ENCODE data around the gene ENPP4. TPM values are rescaled to one million over a fixed set of nuclear protein-coding genes. Genes with fewer than 3 reads are reported as not detected.
"Not testable (repeated sequence)": the region's sequence is repeated elsewhere in the genome, so short reads cannot be mapped to it uniquely, and the experiment has no call there.

ENPP4 gene
- total RNA-seq, result 11.5 and 11.9 TPM in 2 replicates
- long read RNA-seq, full-length matches to known transcripts, result 27 of 38 reads
- long read RNA-seq, partial matches to known transcripts, result 3 of 38 reads
- long read RNA-seq, other reads (novel, unspliced or antisense), result 8 of 38 reads

GRCh38 chr6:46129629-46130511 is at the start of gene ENPP4:
Gene ENPP4 (plus strand): TSS chr6:46129989. CDS start chr6:46139584, 9,595 bp downstream.
- peaks cover 8% of the 10 kb centered on the region for H3K4me1 Mint-ChIP-seq (ENCODE audit: low read depth)
- peak within 1 kb of the TSS; percentile 90 for H3K4me3 Mint-ChIP-seq (ENCODE audit: low read depth)
- peak; percentile 34 for TF ChIP-seq CTCF (IDR thresholded peaks at IDR 0.05; ENCODE audit: unreplicated experiment)
- DNase-seq (ENCODE audit: low spot score, unreplicated experiment), result peak; percentile 84
- peaks cover 3% of the 10 kb centered on the region for H3K36me3 Mint-ChIP-seq (ENCODE audit: insufficient read depth)
- peaks cover 10% of the 10 kb centered on the region for H3K27me3 Mint-ChIP-seq
- H3K9me3 Mint-ChIP-seq (ENCODE audit: low read depth), result no peaks in the 10 kb centered on the region
- peak within 1 kb of the TSS; percentile 89 for H3K27ac Mint-ChIP-seq

GRCh38 chr6:46080111-46080510 is 49.7 kb upstream of the ENPP4 start:
- Mint-ChIP-seq H3K27me3 (no peaks in the 10 kb centered on the region), H3K9me3 (ENCODE audit: low read depth) (no peaks in the 10 kb centered on the region), H3K27ac (peak overlapping the region; percentile 89), H3K36me3 (ENCODE audit: insufficient read depth) (peaks cover 10% of the 10 kb centered on the region), H3K4me1 (ENCODE audit: low read depth) (peaks cover 54% of the 10 kb centered on the region), H3K4me3 (ENCODE audit: low read depth) (peak overlapping the region; percentile 68)
- no peak for DNase-seq (ENCODE audit: low spot score, unreplicated experiment)
- TF ChIP-seq CTCF (IDR thresholded peaks at IDR 0.05; ENCODE audit: unreplicated experiment), result no peak

GRCh38 chr6:46085688-46086087 is 44.1 kb upstream of the ENPP4 start:
- DNase-seq (ENCODE audit: low spot score, unreplicated experiment); H3K27ac Mint-ChIP-seq; H3K4me3 Mint-ChIP-seq (ENCODE audit: low read depth); H3K27me3 Mint-ChIP-seq: not testable (repeated sequence)
- H3K36me3 Mint-ChIP-seq (ENCODE audit: insufficient read depth), result peaks cover 12% of the 10 kb centered on the region
- H3K4me1 Mint-ChIP-seq (ENCODE audit: low read depth), result peaks cover 32% of the 10 kb centered on the region
- peaks cover 13% of the 10 kb centered on the region for H3K9me3 Mint-ChIP-seq (ENCODE audit: low read depth)

- Mint-ChIP-seq H3K27ac (no peak overlapping the region), H3K4me1 (ENCODE audit: low read depth) (peaks cover 13% of the 10 kb centered on the region), H3K4me3 (ENCODE audit: low read depth) (no peak overlapping the region), H3K9me3 (ENCODE audit: low read depth) (peaks cover 37% of the 10 kb centered on the region), H3K27me3 (no peaks in the 10 kb centered on the region), H3K36me3 (ENCODE audit: insufficient read depth) (peaks cover 15% of the 10 kb centered on the region)
- DNase-seq (ENCODE audit: low spot score, unreplicated experiment), result peak; percentile 26
- TF ChIP-seq CTCF (IDR thresholded peaks at IDR 0.05; ENCODE audit: unreplicated experiment), result peak; percentile 90
These were observed 39.4 kb upstream of the ENPP4 start for GRCh38 chr6:46090115-46091079.

- Mint-ChIP-seq H3K36me3 (ENCODE audit: insufficient read depth) (peaks cover 17% of the 10 kb centered on the region), H3K4me3 (ENCODE audit: low read depth) (no peak overlapping the region), H3K27ac (no peak overlapping the region), H3K9me3 (ENCODE audit: low read depth) (peaks cover 43% of the 10 kb centered on the region), H3K4me1 (ENCODE audit: low read depth) (peaks cover 13% of the 10 kb centered on the region), H3K27me3 (no peaks in the 10 kb centered on the region)
- no peak for TF ChIP-seq CTCF (IDR thresholded peaks at IDR 0.05; ENCODE audit: unreplicated experiment)
- no peak for DNase-seq (ENCODE audit: low spot score, unreplicated experiment)
These were observed 38.7 kb upstream of the ENPP4 start for GRCh38 chr6:46091080-46091478.

Data from progenitor cell of endocrine pancreas (in vitro differentiated cells).